HG03045 (cell line): ENCODE data around the gene PCSK1N.
"Not testable (repeated sequence)": the region's sequence is repeated elsewhere in the genome, so short reads cannot be mapped to it uniquely, and the experiment has no call there.

Experiments
- ATAC-seq: cut with Tn5 transposase; IDR thresholded peaks from one replicate; pipeline ENCODE4 v1.9.1; 2021; ENCODE audit warnings: mild to moderate bottlenecking, moderate library complexity; ENCODE audit not compliant: unreplicated experiment

Gene PCSK1N

GRCh38 chrX:48824066-48824465 lies 11.3 kb downstream of the PCSK1N start:
- no peak for ATAC-seq

GRCh38 chrX:48823053-48823452 lies 12.4 kb downstream of the PCSK1N start:
- no peak for ATAC-seq

- ATAC-seq: not testable (repeated sequence)
Observed at GRCh38 chrX:48819394-48819793, 16.0 kb downstream of the PCSK1N start.

GRCh38 chrX:48818866-48819265 lies 16.5 kb downstream of the PCSK1N start:
- ATAC-seq: no peak

GRCh38 chrX:48818098-48818497 lies 17.3 kb downstream of the PCSK1N start:
- no peak for ATAC-seq

GRCh38 chrX:48816014-48816810 lies 19.2 kb downstream of the PCSK1N start:
- no peak for ATAC-seq

- ATAC-seq: no peak
Observed at GRCh38 chrX:48815266-48815665, 20.1 kb downstream of the PCSK1N start.

GRCh38 chrX:48814722-48815121 lies 20.7 kb downstream of the PCSK1N start:
- no peak for ATAC-seq

- no peak for ATAC-seq
Observed at GRCh38 chrX:48813644-48814043, 21.8 kb downstream of the PCSK1N start.

- ATAC-seq: no peak
Observed at GRCh38 chrX:48806081-48806480, 29.3 kb downstream of the PCSK1N start.

- no peak for ATAC-seq
Observed at GRCh38 chrX:48802905-48803200, 32.6 kb downstream of the PCSK1N start.

- ATAC-seq: peak; percentile 36
Observed at GRCh38 chrX:48802089-48802904, 33.1 kb downstream of the PCSK1N start.

- peak; percentile 90 for ATAC-seq
Observed at GRCh38 chrX:48801280-48802088, 33.9 kb downstream of the PCSK1N start, which contains the start of gene HDAC6. HDAC6 (plus strand) TSS chrX:48802067; CDS start chrX:48802693, 626 bp downstream.

GRCh38 chrX:48800574-48801279 lies 34.7 kb downstream of the PCSK1N start:
- ATAC-seq: no peak

- ATAC-seq: no peak
Observed at GRCh38 chrX:48798318-48798717, 37.1 kb downstream of the PCSK1N start.

GRCh38 chrX:48794911-48795515 lies 40.4 kb downstream of the PCSK1N start:
- ATAC-seq: no peak

- no peak for ATAC-seq
Observed at GRCh38 chrX:48794340-48794910, 41.0 kb downstream of the PCSK1N start.

- ATAC-seq: no peak
Observed at GRCh38 chrX:48793935-48794334, 41.5 kb downstream of the PCSK1N start.

GRCh38 chrX:48792219-48792618 lies 43.2 kb downstream of the PCSK1N start:
- ATAC-seq: no peak
